ENCODE data around the gene NRG3. TPM values are rescaled to one million over a fixed set of nuclear protein-coding genes. Genes with fewer than 3 reads are reported as not detected.

The NRG3 gene
- total RNA-seq, 6 experiments from 2014 or later, result not detected

GRCh38 chr10:81957976-81958375 lies 83.0 kb downstream of the NRG3 start:
- no peaks in the 10 kb centered on the region for H3K27me3 Mint-ChIP-seq (ENCODE audit: insufficient read depth)
- DNase-seq, result no peak
- no peaks in the 10 kb centered on the region for H3K4me1 Mint-ChIP-seq (ENCODE audit: low read depth)
- TF ChIP-seq CTCF (IDR thresholded peaks at IDR 0.05), result no peak
- no peaks in the 10 kb centered on the region for H3K36me3 Mint-ChIP-seq (ENCODE audit: low read depth)
- H3K9me3 Mint-ChIP-seq, result peaks cover 15% of the 10 kb centered on the region
- H3K4me3 Mint-ChIP-seq, result no peak overlapping the region
- H3K27ac Mint-ChIP-seq, result no peak overlapping the region

GRCh38 chr10:81959016-81959415 lies 84.0 kb downstream of the NRG3 start:
- Mint-ChIP-seq H3K4me1 (ENCODE audit: low read depth) (no peaks in the 10 kb centered on the region), H3K27ac (no peak overlapping the region), H3K27me3 (ENCODE audit: insufficient read depth) (no peaks in the 10 kb centered on the region), H3K4me3 (no peak overlapping the region), H3K9me3 (peaks cover 21% of the 10 kb centered on the region), H3K36me3 (ENCODE audit: low read depth) (no peaks in the 10 kb centered on the region)
- no peak for TF ChIP-seq CTCF (IDR thresholded peaks at IDR 0.05)
- no peak for DNase-seq

- peaks cover 9% of the 10 kb centered on the region for H3K9me3 Mint-ChIP-seq
- no peaks in the 10 kb centered on the region for H3K4me1 Mint-ChIP-seq (ENCODE audit: low read depth)
- H3K4me3 Mint-ChIP-seq, result no peak overlapping the region
- DNase-seq, result no peak
- no peak overlapping the region for H3K27ac Mint-ChIP-seq
- H3K27me3 Mint-ChIP-seq (ENCODE audit: insufficient read depth), result peaks cover 1% of the 10 kb centered on the region; the same call in 1 of the 2 replicates
- TF ChIP-seq CTCF (IDR thresholded peaks at IDR 0.05), result no peak
- no peaks in the 10 kb centered on the region for H3K36me3 Mint-ChIP-seq (ENCODE audit: low read depth)
These were observed 86.6 kb downstream of the NRG3 start for GRCh38 chr10:81961451-81962184.

GRCh38 chr10:81963606-81964005 lies 88.6 kb downstream of the NRG3 start:
- no peak overlapping the region for H3K4me3 Mint-ChIP-seq
- H3K27ac Mint-ChIP-seq, result no peak overlapping the region
- H3K4me1 Mint-ChIP-seq (ENCODE audit: low read depth), result no peaks in the 10 kb centered on the region
- no peak for TF ChIP-seq CTCF (IDR thresholded peaks at IDR 0.05)
- peaks cover 16% of the 10 kb centered on the region for H3K9me3 Mint-ChIP-seq
- H3K27me3 Mint-ChIP-seq (ENCODE audit: insufficient read depth), result peaks cover 1% of the 10 kb centered on the region; the same call in 1 of the 2 replicates
- H3K36me3 Mint-ChIP-seq (ENCODE audit: low read depth), result no peaks in the 10 kb centered on the region
- no peak for DNase-seq

- Mint-ChIP-seq H3K27ac (no peak overlapping the region), H3K36me3 (ENCODE audit: low read depth) (no peaks in the 10 kb centered on the region), H3K4me1 (ENCODE audit: low read depth) (no peaks in the 10 kb centered on the region), H3K4me3 (no peak overlapping the region), H3K9me3 (peaks cover 52% of the 10 kb centered on the region), H3K27me3 (ENCODE audit: insufficient read depth) (peaks cover 1% of the 10 kb centered on the region; the same call in 1 of the 2 replicates)
- DNase-seq, result no peak
- no peak for TF ChIP-seq CTCF (IDR thresholded peaks at IDR 0.05)
These were observed 92.7 kb downstream of the NRG3 start for GRCh38 chr10:81967716-81968115.

Data from HFFc6 (cell line).